GM18868 (cell line): ENCODE data around the gene BAD.

Source experiments
- ATAC-seq: cut with Tn5 transposase; IDR thresholded peaks from one replicate; pipeline ENCODE4 v1.9.1; 2021; ENCODE audit warnings: mild to moderate bottlenecking, moderate library complexity; ENCODE audit not compliant: unreplicated experiment

Gene BAD

DNA sequence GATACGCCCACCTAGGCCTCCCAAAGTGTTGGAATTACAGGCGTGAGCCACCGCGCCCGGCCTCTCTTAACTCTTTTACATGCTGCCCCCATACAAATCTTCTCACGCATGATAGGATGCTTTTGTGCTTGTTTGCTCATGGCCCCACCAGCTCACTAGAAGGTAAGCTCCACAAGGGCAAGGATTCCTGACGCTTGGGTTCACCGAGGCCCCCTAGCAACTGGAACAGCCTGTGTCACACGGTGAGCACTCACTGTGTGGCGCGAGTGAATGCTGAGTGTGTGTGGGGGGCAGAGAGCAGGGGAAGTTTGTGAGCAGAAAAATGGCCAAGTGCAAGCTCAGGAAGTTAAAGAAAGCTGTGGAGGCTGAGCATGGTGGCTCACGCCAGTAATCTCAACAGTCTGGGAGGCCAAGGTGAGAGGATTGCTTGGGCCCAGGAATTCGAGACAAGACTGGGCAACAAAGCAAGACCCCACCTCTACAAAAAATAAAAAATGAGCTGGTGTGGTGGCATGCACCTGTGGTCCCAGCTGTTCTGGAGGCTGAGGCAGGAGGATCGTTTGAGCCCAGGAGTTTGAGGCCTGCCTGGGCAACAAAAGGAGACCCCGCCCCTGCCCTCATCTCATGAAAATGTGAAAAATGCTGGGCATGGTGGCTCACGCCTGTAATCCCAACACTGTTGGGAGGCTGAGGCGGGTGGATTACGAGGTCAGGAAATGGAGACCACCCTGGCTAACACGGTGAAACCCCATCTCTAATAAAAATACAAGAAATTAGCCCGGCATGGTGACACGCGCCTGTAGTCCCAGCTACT lies 2.3 kb downstream of the BAD start:
- no peak for ATAC-seq

DNA sequence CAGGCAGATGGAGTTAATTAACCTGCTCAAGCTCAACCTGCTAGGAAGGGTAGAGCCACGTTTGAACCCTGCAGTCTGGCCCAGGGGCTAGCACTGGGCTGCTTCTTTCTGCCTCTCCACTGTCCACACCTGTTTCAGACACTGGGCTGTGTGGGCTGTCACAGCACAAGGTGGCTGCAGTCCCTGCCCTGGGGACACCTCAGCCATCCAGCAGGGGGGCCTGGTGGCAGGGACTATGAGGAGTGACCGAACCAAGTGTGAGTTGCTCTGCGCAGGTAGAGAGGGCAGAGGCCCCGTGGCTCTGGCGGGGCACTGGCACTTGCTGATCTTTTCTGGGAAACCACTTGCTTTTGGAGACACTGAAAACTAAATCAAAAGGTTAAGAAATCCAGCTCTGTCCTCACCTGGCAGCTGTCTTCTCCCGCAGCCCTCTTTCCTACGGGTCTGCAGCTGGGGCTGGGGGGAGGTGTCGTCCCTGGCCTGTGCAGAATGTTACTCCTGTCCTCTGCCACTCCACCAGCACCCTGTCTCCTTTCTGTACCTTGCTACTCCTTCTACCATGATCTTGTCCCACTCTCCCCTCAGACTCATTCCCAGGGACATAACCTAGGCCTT lies 5.8 kb downstream of the BAD start:
- ATAC-seq: no peak

DNA sequence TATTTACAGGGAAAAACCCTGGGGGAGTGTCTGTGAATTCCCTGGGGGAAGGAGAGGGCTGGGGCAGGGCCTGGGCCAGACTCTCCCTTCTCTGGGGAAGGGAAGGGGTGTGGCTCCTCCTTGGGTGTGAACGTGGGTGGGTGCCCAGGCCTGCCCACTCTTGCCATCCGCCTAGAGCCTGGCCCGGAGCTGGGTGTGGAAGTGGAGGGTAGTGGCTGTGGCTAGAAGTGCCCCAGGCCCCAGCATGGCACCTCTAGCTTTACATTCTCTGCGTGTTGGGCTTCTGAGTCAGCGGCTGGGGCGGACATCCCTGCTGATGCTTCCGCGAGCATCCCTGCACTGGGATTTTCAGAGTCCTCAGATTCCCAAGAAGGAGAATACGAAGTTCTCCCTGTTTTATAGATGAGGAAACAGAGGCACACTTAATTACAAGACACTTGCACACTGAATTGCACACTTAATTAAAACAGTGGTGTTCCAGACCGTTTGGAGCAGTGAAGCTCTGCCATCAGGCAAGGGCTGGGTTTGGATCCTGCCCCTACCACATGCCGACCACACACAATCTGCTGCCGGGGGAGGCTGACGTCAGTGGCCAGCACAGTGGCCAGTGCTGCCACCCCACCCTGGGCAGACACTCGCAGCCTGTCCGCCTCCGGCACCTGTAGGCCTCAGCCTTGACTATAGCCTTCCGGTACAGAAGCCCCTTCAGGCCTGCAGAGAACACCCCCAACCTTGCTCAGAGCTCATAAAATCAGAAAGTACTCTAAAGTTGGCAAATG lies 7.6 kb downstream of the BAD start:
- no peak for ATAC-seq

- no peak for ATAC-seq
Observed at GRCh38 chr11:64275841-64276240, 8.6 kb downstream of the BAD start.

GRCh38 chr11:64275031-64275800 lies 9.2 kb downstream of the BAD start:
- no peak for ATAC-seq

- ATAC-seq: peak; percentile 70
Observed at GRCh38 chr11:64269540-64270220, 14.8 kb downstream of the BAD start.

DNA sequence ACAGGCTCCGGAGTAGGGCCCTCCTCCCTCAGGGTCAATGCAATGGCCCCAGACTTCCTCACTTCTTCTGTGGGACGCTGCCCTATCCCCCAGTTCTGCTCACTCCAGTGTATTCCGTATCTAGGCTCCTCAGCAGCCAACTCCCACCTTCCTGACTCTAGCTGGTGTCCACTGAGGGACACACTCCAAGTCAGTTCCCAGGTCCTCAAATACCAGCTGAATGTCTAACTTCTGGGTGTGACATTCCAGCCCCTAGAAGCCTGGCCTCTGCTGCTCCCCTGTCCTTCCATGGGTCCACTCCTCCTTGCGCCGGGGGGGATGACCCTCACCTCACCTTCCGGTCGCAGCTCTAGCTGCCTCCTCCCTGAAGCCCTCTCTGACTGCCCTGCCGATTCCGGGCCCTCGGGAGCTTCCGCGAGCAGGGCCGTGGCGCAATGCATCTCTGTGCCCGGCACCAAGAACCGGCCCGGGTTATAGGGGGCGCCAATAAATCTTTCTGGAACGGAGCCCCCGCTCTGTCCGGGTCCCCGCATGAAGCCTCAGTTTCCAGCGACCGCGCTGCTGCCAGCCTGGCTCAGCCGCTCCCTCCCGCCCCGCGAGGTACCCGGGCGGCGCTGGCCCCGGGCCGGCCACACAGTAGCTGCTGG lies 15.4 kb downstream of the BAD start:
- peak; percentile 10 for ATAC-seq

DNA sequence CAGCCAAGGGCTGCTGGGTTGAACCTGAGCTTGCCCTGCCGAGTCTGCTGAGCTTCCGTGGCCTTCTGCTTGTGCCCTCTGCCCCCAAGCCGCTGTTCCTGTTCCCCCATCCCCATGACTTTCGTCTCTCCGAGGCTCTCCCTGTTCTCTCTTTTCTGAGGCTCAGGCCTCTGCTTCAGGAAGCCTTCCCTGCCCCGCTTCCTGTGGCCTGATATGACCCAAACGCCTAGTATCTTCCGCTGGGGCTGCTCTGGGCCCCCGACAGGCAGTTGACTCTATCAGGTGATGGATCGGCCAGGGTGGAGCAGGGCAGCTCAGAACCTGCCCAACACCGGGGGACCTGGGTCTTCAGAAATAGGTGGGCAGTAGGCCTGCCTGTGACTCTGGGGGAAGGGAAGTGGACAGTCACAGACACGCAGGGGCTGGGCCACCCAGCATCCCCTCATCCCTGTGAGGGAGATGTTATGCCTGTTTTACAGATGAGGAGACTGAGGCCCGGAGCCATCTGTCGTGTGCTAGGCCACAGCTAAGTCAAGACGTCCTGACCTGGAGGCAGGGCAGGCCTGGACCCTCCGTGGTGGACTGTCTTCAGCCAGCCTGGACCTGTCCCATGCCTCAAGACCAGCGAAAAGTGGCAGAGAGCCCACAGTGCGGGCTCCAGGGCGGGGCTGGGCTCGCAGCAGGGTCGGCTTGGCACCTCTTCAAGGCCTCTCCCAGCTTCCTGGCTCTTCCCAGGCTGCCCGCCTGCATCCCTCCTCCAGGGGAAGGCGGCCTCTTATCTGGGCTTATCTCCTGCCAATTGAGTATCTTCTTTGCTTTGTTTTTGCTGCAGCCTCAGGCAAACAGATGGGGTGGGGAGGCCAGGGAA lies 16.2 kb downstream of the BAD start:
- no peak for ATAC-seq

DNA sequence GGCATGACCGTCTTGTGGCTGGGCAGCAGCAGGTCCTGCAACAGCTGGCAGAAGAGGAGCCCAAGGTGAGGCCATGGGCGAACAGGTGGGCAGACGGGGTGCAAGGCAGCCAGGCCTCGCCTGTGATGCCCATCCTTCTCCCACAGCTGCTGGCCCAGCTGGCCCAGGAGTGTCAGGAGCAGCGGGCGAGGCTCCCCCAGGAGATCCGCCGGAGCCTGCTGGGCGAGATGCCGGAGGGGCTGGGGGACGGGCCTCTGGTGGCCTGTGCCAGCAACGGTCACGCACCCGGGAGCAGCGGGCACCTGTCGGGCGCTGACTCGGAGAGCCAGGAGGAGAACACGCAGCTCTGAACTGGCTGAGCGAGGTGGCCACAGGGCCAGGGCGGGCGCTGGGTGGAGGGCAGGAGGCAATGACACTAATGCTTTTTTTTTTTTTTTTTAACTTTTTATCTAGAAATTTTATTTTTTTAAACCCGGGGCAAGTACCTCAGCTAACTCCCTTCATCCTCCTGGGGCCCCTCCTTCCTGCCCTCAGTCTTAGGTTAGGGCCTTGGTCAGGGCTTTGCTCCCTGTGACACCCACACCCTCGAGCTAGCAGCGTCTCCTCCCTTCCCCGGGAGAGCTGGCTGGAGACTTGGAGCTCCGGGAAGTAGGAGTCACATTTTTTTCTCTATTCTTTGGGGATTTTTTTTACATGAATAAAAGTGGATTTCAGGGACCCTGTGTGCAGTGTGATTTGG lies 17.1 kb downstream of the BAD start:
- ATAC-seq: no peak

GRCh38 chr11:64266339-64266738 lies 18.1 kb downstream of the BAD start:
- no peak for ATAC-seq

- no peak for ATAC-seq
Observed at GRCh38 chr11:64265176-64266160, 19.0 kb downstream of the BAD start.

DNA sequence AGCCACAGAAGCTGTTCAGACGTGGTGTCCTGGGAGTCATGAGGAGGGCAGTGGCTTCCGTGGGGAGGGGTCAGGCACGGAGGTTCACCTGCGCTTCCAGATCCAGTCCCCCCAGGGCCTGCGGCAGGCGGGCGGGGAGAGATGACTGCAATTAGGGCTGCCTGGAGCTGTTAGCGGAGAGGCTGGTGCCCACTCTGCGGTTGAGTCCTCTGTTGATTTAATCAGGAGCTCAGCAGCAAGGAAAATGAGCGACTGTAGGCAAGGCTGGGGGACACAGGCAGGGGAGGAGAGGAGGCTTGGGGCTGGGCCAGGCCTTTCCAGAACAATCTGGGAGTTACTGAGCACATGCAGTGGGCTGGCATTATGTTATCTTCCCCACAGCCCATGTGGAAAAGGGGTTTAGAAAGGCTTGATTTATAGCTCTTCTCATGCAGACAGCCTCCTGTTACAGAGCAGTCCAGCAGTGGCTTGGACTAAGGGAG lies 20.1 kb downstream of the BAD start:
- ATAC-seq: no peak

GRCh38 chr11:64263947-64264317 lies 20.5 kb downstream of the BAD start:
- no peak for ATAC-seq

- no peak for ATAC-seq
Observed at GRCh38 chr11:64263021-64263946, 21.2 kb downstream of the BAD start.

DNA sequence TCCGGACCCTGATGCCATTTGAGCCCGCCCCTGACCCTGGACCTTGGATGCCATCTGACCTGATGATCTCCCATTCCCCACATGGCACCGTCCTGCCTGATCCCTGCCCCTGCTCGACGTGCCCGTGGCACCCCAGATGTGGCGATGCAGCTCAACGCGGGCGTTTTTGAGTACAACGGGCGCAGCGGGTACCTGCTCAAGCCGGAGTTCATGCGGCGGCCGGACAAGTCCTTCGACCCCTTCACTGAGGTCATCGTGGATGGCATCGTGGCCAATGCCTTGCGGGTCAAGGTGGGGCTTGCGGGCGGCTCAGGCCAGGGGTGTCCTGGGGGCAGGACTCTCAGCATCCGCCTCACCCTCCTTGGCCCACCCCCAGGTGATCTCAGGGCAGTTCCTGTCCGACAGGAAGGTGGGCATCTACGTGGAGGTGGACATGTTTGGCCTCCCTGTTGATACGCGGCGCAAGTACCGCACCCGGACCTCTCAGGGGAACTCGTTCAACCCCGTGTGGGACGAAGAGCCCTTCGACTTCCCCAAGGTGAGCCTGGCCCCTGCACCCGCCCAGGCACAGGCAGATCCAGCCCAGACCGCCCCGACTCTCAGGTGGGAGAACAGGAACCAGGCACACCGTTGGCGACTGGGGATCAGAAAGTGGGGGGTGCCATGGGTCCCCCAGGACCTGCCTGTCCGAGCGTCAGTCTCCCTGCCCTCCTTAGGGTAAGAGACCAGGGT lies 22.0 kb downstream of the BAD start:
- no peak for ATAC-seq
